HG02981 (cell line): ENCODE data around the gene CYBA.

Experiments
- ATAC-seq: cut with Tn5 transposase; IDR thresholded peaks from one replicate; pipeline ENCODE4 v1.9.1; 2021; ENCODE audit warnings: mild to moderate bottlenecking, moderate library complexity; ENCODE audit not compliant: unreplicated experiment

The CYBA gene

GRCh38 chr16:88593910-88594309 is 56.9 kb downstream of the CYBA start:
- ATAC-seq, result no peak

GRCh38 chr16:88593489-88593888 is 57.4 kb downstream of the CYBA start:
- no peak for ATAC-seq
